Prostate gland (tissue), 2 donors: Measurements from ENCODE around the gene KIAA0825.

Source experiments
- CTCF ChIP-seq, 4 experiments: fragments of 200-600 bp in 2 of 4; fragments of 450-650 bp in 2 of 4; sonication (generic) in 2 of 4; IDR thresholded peaks; 1 replicate in 3 of 4; 2 replicates in 1 of 4; pipeline ENCODE4 v1.5.1; 2016 to 2019; ENCODE audit warnings: antibody characterized with exemption in 4 of 4, mild to moderate bottlenecking in 2 of 4, moderate library complexity in 2 of 4
- POLR2AphosphoS5 ChIP-seq: sonication (generic); formaldehyde crosslinking; IDR thresholded peaks from one replicate; pipeline ENCODE4 v1.6.1; 2017; ENCODE audit warnings: antibody characterized with exemption

- TF ChIP-seq CTCF (IDR thresholded peaks at IDR 0.05) (no peak), POLR2AphosphoS5 (no peak)
Measured at GRCh38 chr5:94310833-94311232, 307.6 kb downstream of the KIAA0825 start.
